SK-N-SH (cell line): ENCODE data around the gene BMPR1A. TPM values are rescaled to one million over a fixed set of nuclear protein-coding genes. Genes with fewer than 3 reads are reported as not detected.

Source experiments
- CTCF ChIA-PET: fragments of 300-600, 350-600 bp; formaldehyde crosslinking; extraction: SDS; loops from one replicate; lab custom pipeline; 2021; lab: Yijun Ruan, JAX
- POLR2A ChIA-PET: fragments of 350-600 bp; sonication (Branson Sonifier 250); formaldehyde crosslinking; extraction: SDS; loops from one replicate; lab custom pipeline; 2020; ENCODE audit warnings: antibody characterized with exemption, inconsistent platforms; lab: Yijun Ruan, JAX
- DNase-seq: peaks from one replicate; pipeline ENCODE4 v3.0.0; 2012
- H2AFZ ChIP-seq: fragments of 200-600 bp; sonication (generic); 2 replicates; pipeline ENCODE4 v1.8.1; 2016; ENCODE audit warnings: antibody characterized with exemption, mild to moderate bottlenecking, low read depth
- H3F3A ChIP-seq: fragments of 200-600 bp; sonication (generic); replicated peaks from 2 replicates; pipeline ENCODE3; 2016; ENCODE audit warnings: antibody characterized with exemption, mild to moderate bottlenecking; ENCODE audit not compliant: insufficient read depth
- H3K27ac ChIP-seq, 2 experiments: fragments of 200-500 bp in 1 of 2; fragments of 200-600 bp in 1 of 2; sonication (Bioruptor generic) in 1 of 2; sonication (generic), shearing (Covaris generic) in 1 of 2; 2 replicates each; pipeline versions ENCODE4 v1.5.1 to v1.6.1; 2014 to 2016; ENCODE audit warnings: low read depth in 2 of 2, inconsistent platforms in 1 of 2, low read length in 1 of 2, mild to moderate bottlenecking in 1 of 2, mixed read lengths in 1 of 2
- H3K27me3 ChIP-seq: fragments of 200-600 bp; sonication (generic), shearing (Covaris generic); 2 replicates; pipeline ENCODE4 v1.6.1; 2016; ENCODE audit warnings: mixed run types; ENCODE audit not compliant: insufficient read depth
- H3K36me3 ChIP-seq, 2 experiments: fragments of 200-500 bp in 1 of 2; fragments of 200-600 bp in 1 of 2; sonication (Bioruptor generic) in 1 of 2; sonication (generic) in 1 of 2; replicated peaks in 1 of 2; 2 replicates each; pipeline versions ENCODE3 to v1.5.1; 2014 to 2016; ENCODE audit warnings: low read length in 1 of 2, mild to moderate bottlenecking in 1 of 2; ENCODE audit not compliant: insufficient read depth in 2 of 2, control insufficient read depth in 1 of 2
- H3K4me1 ChIP-seq, 2 experiments: fragments of 200-500 bp in 1 of 2; fragments of 200-600 bp in 1 of 2; sonication (Bioruptor generic) in 1 of 2; sonication (generic), shearing (Covaris generic) in 1 of 2; 2 replicates each; pipeline versions ENCODE4 v1.5.1 to v1.6.1; 2014 to 2016; ENCODE audit warnings: low read depth in 1 of 2, low read length in 1 of 2, mixed run types in 1 of 2; ENCODE audit not compliant: insufficient read depth in 2 of 2, control insufficient read depth in 1 of 2
- H3K4me2 ChIP-seq: fragments of 200-600 bp; sonication (generic), shearing (Covaris generic); 2 replicates; pipeline ENCODE4 v1.6.1; 2017; ENCODE audit warnings: mixed run types
- H3K4me3 ChIP-seq, 2 experiments: fragments of 200-500 bp in 1 of 2; fragments of 200-600 bp in 1 of 2; sonication (Bioruptor generic) in 1 of 2; sonication (generic), shearing (Covaris generic) in 1 of 2; 2 replicates each; pipeline versions ENCODE4 v1.5.1 to v1.8.1; 2014 to 2016; ENCODE audit warnings: low read depth in 2 of 2, inconsistent platforms in 1 of 2, low read length in 1 of 2, mild to moderate bottlenecking in 1 of 2, mixed read lengths in 1 of 2, moderate library complexity in 1 of 2
- H3K79me2 ChIP-seq: fragments of 200-600 bp; sonication (generic); 2 replicates; pipeline ENCODE4 v1.8.1; 2017; ENCODE audit warnings: mild to moderate bottlenecking; ENCODE audit not compliant: insufficient read depth
- H3K9ac ChIP-seq: fragments of 200-600 bp; sonication (generic); 2 replicates; pipeline ENCODE4 v1.6.1; 2017; ENCODE audit warnings: mixed run types
- H3K9me2 ChIP-seq: fragments of 200-600 bp; sonication (generic); 2 replicates; pipeline ENCODE4 v1.6.1; 2017; ENCODE audit warnings: mixed run types
- H3K9me3 ChIP-seq: fragments of 200-600 bp; sonication (generic); 2 replicates; pipeline ENCODE4 v1.6.1; 2017; ENCODE audit warnings: mixed run types, mild to moderate bottlenecking, moderate library complexity
- H4K20me1 ChIP-seq: fragments of 200-600 bp; sonication (generic); 2 replicates; pipeline ENCODE4 v1.6.1; 2017; ENCODE audit warnings: mild to moderate bottlenecking, mixed run types; ENCODE audit not compliant: insufficient read depth
- CTCF ChIP-seq: fragments of 200-600 bp; sonication (generic); IDR thresholded peaks from 2 replicates; pipeline ENCODE4 v1.6.1; 2017; ENCODE audit warnings: antibody characterized with exemption, mild to moderate bottlenecking, moderate library complexity
- EZH2phosphoT487 ChIP-seq: fragments of 200-600 bp; sonication (generic); IDR thresholded peaks from 2 replicates; pipeline ENCODE4 v1.6.1; 2017; ENCODE audit warnings: low read depth, mixed run types, mild to moderate bottlenecking, antibody characterized with exemption, moderate library complexity, borderline replicate concordance
- FOXM1 ChIP-seq: IDR thresholded peaks from 2 replicates; pipeline ENCODE4 v1.4.0; 2012; ENCODE audit warnings: low read depth, mild to moderate bottlenecking
- GABPA ChIP-seq: IDR thresholded peaks from 2 replicates; pipeline ENCODE4 v1.4.0; 2012; ENCODE audit warnings: low read depth, mild to moderate bottlenecking
- GATA2 ChIP-seq: sonication (generic); formaldehyde crosslinking; IDR thresholded peaks from 2 replicates; pipeline ENCODE4 v1.5.0; 2020; ENCODE audit warnings: mild to moderate bottlenecking, missing genetic modification reagents
- JUND ChIP-seq: IDR thresholded peaks from 2 replicates; pipeline ENCODE4 v1.4.0; 2012
- MAX ChIP-seq: IDR thresholded peaks from 2 replicates; pipeline ENCODE4 v1.4.0; 2012; ENCODE audit warnings: low read depth
- MEF2A ChIP-seq: IDR thresholded peaks from 2 replicates; pipeline ENCODE4 v1.4.0; 2012; ENCODE audit warnings: low read depth, borderline replicate concordance
- MXI1 ChIP-seq: IDR thresholded peaks from 2 replicates; pipeline ENCODE4 v1.6.1; 2012; ENCODE audit warnings: mild to moderate bottlenecking, low read depth, low read length, improper control_type of control experiment
- NRF1 ChIP-seq: IDR thresholded peaks from 2 replicates; pipeline ENCODE4 v1.6.1; 2012; ENCODE audit warnings: low read depth, mild to moderate bottlenecking, low read length
- RAD21 ChIP-seq: IDR thresholded peaks from 2 replicates; pipeline ENCODE4 v1.6.1; 2012; ENCODE audit warnings: mild to moderate bottlenecking, low read length
- RFX5 ChIP-seq: IDR thresholded peaks from 2 replicates; pipeline ENCODE4 v1.6.1; 2012; ENCODE audit warnings: mild to moderate bottlenecking, improper control_type of control experiment, low read length
- RXRA ChIP-seq: IDR thresholded peaks from 2 replicates; pipeline ENCODE4 v1.4.0; 2012; ENCODE audit warnings: low read depth, mild to moderate bottlenecking, borderline replicate concordance
- TAF1 ChIP-seq: IDR thresholded peaks from 2 replicates; pipeline ENCODE4 v1.6.1; 2012; ENCODE audit warnings: low read depth, mild to moderate bottlenecking, low read length, moderate library complexity, borderline replicate concordance
- WGBS: methylation state at CpG from one replicate; pipeline ENCODE4 v1.1.6; 2017; ENCODE audit warnings: low lambda C conversion rate; 5-methylcytosine and 5-hydroxymethylcytosine counted together
- polyA plus RNA-seq, 3 experiments: library from polyadenylated mRNA; depleted of rRNA; stranded (reverse); fragments of >200 nt; gene quantifications; 2 replicates each; pipeline ENCODE4 v1.2.3, GENCODE V29; 2012

The BMPR1A gene
- polyA plus RNA-seq, 1 of the 3 experiments (the other 2 are of a cell fraction): 12.7 TPM

- TF ChIP-seq GATA2 (CRISPR knock-in tag) (no peak), MXI1 (no peak), RAD21 (no peak), RXRA (no peak), JUND (no peak), NRF1 (no peak)
- TF ChIP-seq, all 33 proteins: peak for 0
These were observed 205.9 kb downstream of the BMPR1A start (continued) for GRCh38 chr10:86962136-86962980.

GRCh38 chr10:86962981-86963310 is 206.5 kb downstream of the BMPR1A start:
- H3K27me3 ChIP-seq: no peaks in the 10 kb centered on the region
- H3K9me2 ChIP-seq: no peaks in the 10 kb centered on the region
- no peaks in the 10 kb centered on the region for H3K9me3 ChIP-seq
- WGBS: 88% methylated on average over 7 of the region's 7 CpGs
- H3K4me3 ChIP-seq: no peak overlapping the region
- H3K27ac ChIP-seq: no peak overlapping the region
- H3K36me3 ChIP-seq: no peaks in the 10 kb centered on the region
- ChIA-PET POLR2A (no interaction called here), CTCF (interaction anchor here (1.4 to 1.5 kb wide), 2 partner anchors 23 to 24 kb away, joined by 4 to 5 read pairs; no protein-coding TSS in a partner anchor)
- H3F3A ChIP-seq: no peaks in the 10 kb centered on the region
- no peak for TF ChIP-seq MEF2A
- no peak for TF ChIP-seq TAF1
- TF ChIP-seq RFX5: no peak
- TF ChIP-seq EZH2phosphoT487: no peak
- TF ChIP-seq CTCF: no peak
- no peak for TF ChIP-seq GABPA
- TF ChIP-seq MAX: no peak
- no peak for TF ChIP-seq FOXM1
- H3K79me2 ChIP-seq: no peaks in the 10 kb centered on the region
- H3K9ac ChIP-seq: no peak overlapping the region
- no peak overlapping the region for H3K4me2 ChIP-seq
- H4K20me1 ChIP-seq: no peaks in the 10 kb centered on the region
- no peak for DNase-seq
- peaks cover 6 to 11% of the 10 kb centered on the region in 2 experiments; a peak in 2 of 4 replicates for H3K4me1 ChIP-seq
- no peak overlapping the region for H2AFZ ChIP-seq
